SK-N-SH (cell line): Measurements from ENCODE around the gene GJD4.

Experiments
- CTCF ChIP-seq: fragments of 200-600 bp; sonication (generic); IDR thresholded peaks from 2 replicates; pipeline ENCODE4 v1.6.1; 2017; ENCODE audit warnings: antibody characterized with exemption, mild to moderate bottlenecking, moderate library complexity
- ELF1 ChIP-seq: IDR thresholded peaks from 2 replicates; pipeline ENCODE4 v1.4.0; 2012
- EP300 ChIP-seq, 2 experiments: IDR thresholded peaks; 2 replicates each; pipeline versions ENCODE4 v1.4.0 to v1.6.1; 2012; ENCODE audit warnings: borderline replicate concordance in 1 of 2, low read depth in 1 of 2, low read length in 1 of 2
- EZH2phosphoT487 ChIP-seq: fragments of 200-600 bp; sonication (generic); IDR thresholded peaks from 2 replicates; pipeline ENCODE4 v1.6.1; 2017; ENCODE audit warnings: low read depth, mixed run types, mild to moderate bottlenecking, antibody characterized with exemption, moderate library complexity, borderline replicate concordance
- GABPA ChIP-seq: IDR thresholded peaks from 2 replicates; pipeline ENCODE4 v1.4.0; 2012; ENCODE audit warnings: low read depth, mild to moderate bottlenecking
- POLR2AphosphoS5 ChIP-seq: IDR thresholded peaks from 2 replicates; pipeline ENCODE4 v1.6.1; 2012; ENCODE audit warnings: low read depth, low read length
- TEAD4 ChIP-seq: IDR thresholded peaks from 2 replicates; pipeline ENCODE4 v1.4.0; 2012; ENCODE audit warnings: mild to moderate bottlenecking, borderline replicate concordance; ENCODE audit not compliant: insufficient read depth
- USF1 ChIP-seq: IDR thresholded peaks from 2 replicates; pipeline ENCODE4 v1.4.0; 2012; ENCODE audit warnings: low read depth, borderline replicate concordance

- no peak for TF ChIP-seq ELF1
- TF ChIP-seq POLR2AphosphoS5, result no peak
- TF ChIP-seq EZH2phosphoT487, result no peak
- TF ChIP-seq CTCF, result no peak
- no peak for TF ChIP-seq EP300 (IDR thresholded peaks at IDR 0.05; ENCODE audit: borderline replicate concordance in 1 of 2, low read depth in 1 of 2, low read length in 1 of 2)
- no peak for TF ChIP-seq TEAD4
- TF ChIP-seq USF1, result no peak
- TF ChIP-seq GABPA, result no peak
Observed at GRCh38 chr10:35638101-35638500, 33.0 kb downstream of the GJD4 start.
